GM23338 (cell line): ENCODE measurements around the gene TSHZ2. TPM values are rescaled to one million over a fixed set of nuclear protein-coding genes. Genes with fewer than 3 reads are reported as not detected.
"Not testable (repeated sequence)": the region's sequence is repeated elsewhere in the genome, so short reads cannot be mapped to it uniquely, and the experiment has no call there.

ENCODE experiments used
- ATAC-seq: fragments of 200-7000 bp; cut with Tn5 transposase; 3 replicates; pipeline ENCODE4 v1.9.1; 2020
- DNase-seq: peaks from one replicate; pipeline ENCODE4 v3.0.0-alpha.2; 2015; ENCODE audit warnings: low spot score
- H2AFZ ChIP-seq: fragments of 200-600 bp; sonication (generic); 2 replicates; pipeline ENCODE4 v1.8.0; 2016; ENCODE audit warnings: antibody characterized with exemption, mild to moderate bottlenecking, moderate library complexity
- H3F3A ChIP-seq: fragments of 200-600 bp; sonication (generic); replicated peaks from 2 replicates; pipeline ENCODE4 v1.8.0; 2017; ENCODE audit warnings: antibody characterized with exemption, mixed run types, low read depth
- H3K27ac ChIP-seq: fragments of 200-600 bp; sonication (generic); 2 replicates; pipeline ENCODE4 v1.6.1; 2016; ENCODE audit warnings: low read depth
- H3K27me3 ChIP-seq: fragments of 200-600 bp; sonication (generic); 2 replicates; pipeline ENCODE4 v1.8.0; 2016; ENCODE audit warnings: mild to moderate bottlenecking, mixed run types, moderate library complexity; ENCODE audit not compliant: insufficient read depth
- H3K36me3 ChIP-seq: fragments of 200-600 bp; sonication (generic); 2 replicates; pipeline ENCODE4 v1.8.0; 2016; ENCODE audit warnings: mild to moderate bottlenecking; ENCODE audit not compliant: insufficient read depth
- H3K4me1 ChIP-seq: fragments of 200-600 bp; sonication (generic); 2 replicates; pipeline ENCODE4 v1.8.0; 2016; ENCODE audit warnings: mild to moderate bottlenecking, moderate library complexity; ENCODE audit not compliant: insufficient read depth
- H3K4me2 ChIP-seq: fragments of 200-600 bp; sonication (generic); 2 replicates; pipeline ENCODE4 v1.7.1; 2017; ENCODE audit warnings: mixed run types
- H3K4me3 ChIP-seq: fragments of 200-600 bp; sonication (generic); 2 replicates; pipeline ENCODE4 v1.6.1; 2016; ENCODE audit warnings: mixed run types
- H3K79me2 ChIP-seq: fragments of 200-600 bp; sonication (generic); replicated peaks from 2 replicates; pipeline ENCODE4 v1.8.0; 2017; ENCODE audit warnings: mild to moderate bottlenecking; ENCODE audit not compliant: insufficient read depth
- H3K9me2 ChIP-seq: fragments of 200-600 bp; sonication (generic); 2 replicates; pipeline ENCODE4 v1.8.0; 2017; ENCODE audit not compliant: insufficient read depth
- H4K20me1 ChIP-seq: fragments of 200-600 bp; sonication (generic); replicated peaks from 2 replicates; pipeline ENCODE4 v1.8.0; 2017; ENCODE audit warnings: mild to moderate bottlenecking; ENCODE audit not compliant: insufficient read depth
- H3K27ac Mint-ChIP-seq: 2 replicates; pipeline ENCODE4 v1.8.0; 2020; ENCODE audit warnings: inconsistent platforms, mild to moderate bottlenecking, moderate library complexity, mixed read lengths
- H3K27me3 Mint-ChIP-seq: 3 replicates; pipeline ENCODE4 v1.8.0; 2022; ENCODE audit warnings: low read depth, mild to moderate bottlenecking, moderate library complexity, mixed read lengths, inconsistent platforms; ENCODE audit not compliant: insufficient read depth, poor library complexity
- H3K36me3 Mint-ChIP-seq: 3 replicates; pipeline ENCODE4 v1.8.0; 2021; ENCODE audit warnings: low read depth, mild to moderate bottlenecking, inconsistent platforms, moderate library complexity, mixed read lengths
- H3K4me1 Mint-ChIP-seq: 3 replicates; pipeline ENCODE4 v1.8.0; 2020; ENCODE audit warnings: mild to moderate bottlenecking, inconsistent platforms, mixed read lengths
- H3K4me3 Mint-ChIP-seq: 3 replicates; pipeline ENCODE4 v1.8.0; 2021; ENCODE audit warnings: moderate library complexity, mild to moderate bottlenecking, inconsistent platforms, mixed read lengths
- H3K9me3 Mint-ChIP-seq: 3 replicates; pipeline ENCODE4 v1.8.0; 2020; ENCODE audit warnings: moderate library complexity, mild to moderate bottlenecking, inconsistent platforms, mixed read lengths
- CREB1 ChIP-seq: fragments of 250-450 bp; sonication (Bioruptor Pico); IDR thresholded peaks from 2 replicates; pipeline ENCODE4 v1.5.0; 2020; ENCODE audit warnings: low read depth, mild to moderate bottlenecking, moderate library complexity
- EZH2 ChIP-seq: fragments of 200-600 bp; sonication (generic); IDR thresholded peaks from one replicate; pipeline ENCODE4 v1.8.0; 2017; ENCODE audit warnings: antibody characterized with exemption, mild to moderate bottlenecking, low read depth; ENCODE audit not compliant: unreplicated experiment
- EZH2phosphoT487 ChIP-seq: fragments of 200-600 bp; sonication (generic); IDR thresholded peaks from one replicate; pipeline ENCODE4 v1.8.1; 2018; ENCODE audit warnings: antibody characterized with exemption; ENCODE audit not compliant: unreplicated experiment
- JUNB ChIP-seq: IDR thresholded peaks from one replicate; pipeline ENCODE4 v1.6.1; 2016; ENCODE audit warnings: antibody characterized with exemption; ENCODE audit not compliant: unreplicated experiment
- NANOG ChIP-seq: IDR thresholded peaks from 2 replicates; pipeline ENCODE4 v1.6.1; 2016; ENCODE audit warnings: antibody characterized with exemption, borderline replicate concordance
- POLR2AphosphoS5 ChIP-seq: IDR thresholded peaks from 2 replicates; pipeline ENCODE4 v1.6.1; 2016; ENCODE audit warnings: antibody characterized with exemption, low read depth
- REST ChIP-seq: IDR thresholded peaks from one replicate; pipeline ENCODE4 v1.6.1; 2018; ENCODE audit warnings: antibody characterized with exemption; ENCODE audit not compliant: unreplicated experiment
- STAT1 ChIP-seq: IDR thresholded peaks from one replicate; pipeline ENCODE4 v1.6.1; 2016; ENCODE audit warnings: antibody characterized with exemption; ENCODE audit not compliant: unreplicated experiment
- ZNF114 ChIP-seq: fragments of 250-450 bp; sonication (Bioruptor Pico); IDR thresholded peaks from 2 replicates; pipeline ENCODE4 v1.5.0; 2020; ENCODE audit warnings: mild to moderate bottlenecking, moderate library complexity
- ZNF331 ChIP-seq: fragments of 250-450 bp; sonication (Bioruptor Pico); IDR thresholded peaks from 2 replicates; pipeline ENCODE4 v1.5.0; 2020; ENCODE audit warnings: low read depth, mild to moderate bottlenecking, moderate library complexity
- ZNF462 ChIP-seq: fragments of 250-450 bp; sonication (Bioruptor Pico); IDR thresholded peaks from 2 replicates; pipeline ENCODE4 v1.5.0; 2020; ENCODE audit warnings: mild to moderate bottlenecking, moderate library complexity
- polyA plus RNA-seq: library from polyadenylated mRNA; unstranded; fragments of >200 nt; fragmentation: Nextera tagmentation; extraction: Ambion mirVana; gene quantifications from 2 replicates; pipeline ENCODE4 v1.2.1, GENCODE V29; 2016
- total RNA-seq: library from RNA; depleted of rRNA; stranded (reverse); fragments of >200 nt; shearing (Covaris generic); gene quantifications from 2 replicates; pipeline ENCODE4 v1.2.3, GENCODE V29; 2014

Gene TSHZ2
- total and polyA plus RNA-seq, 2 experiments from 2014 or later = 0.49 to 1.3 TPM

DNA sequence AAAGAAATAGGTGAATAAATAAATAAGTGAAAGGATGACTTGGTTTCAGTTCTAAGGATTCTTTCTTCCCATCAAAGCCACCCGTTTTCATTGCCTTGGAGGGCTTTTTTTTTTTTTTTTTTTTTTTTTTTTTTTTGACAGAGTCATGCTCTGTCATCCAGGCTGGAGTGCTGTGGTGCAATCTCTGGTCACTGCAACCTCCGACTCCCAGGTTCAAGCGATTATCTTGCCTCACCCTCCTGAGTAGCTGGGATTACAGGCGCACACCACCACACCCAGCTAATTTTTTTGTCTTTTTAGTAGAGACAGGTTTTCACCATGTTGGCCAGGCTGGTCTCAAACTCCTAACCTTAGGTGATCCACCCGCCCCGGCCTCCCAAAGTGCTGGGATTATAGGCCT lies 351.3 kb downstream of the TSHZ2 start:
- H3K4me3 ChIP-seq, ATAC-seq, H3K4me3 Mint-ChIP-seq, H2AFZ ChIP-seq, H4K20me1 ChIP-seq, H3K36me3 ChIP-seq, H3K27ac ChIP-seq, H3K4me1 Mint-ChIP-seq, H3K79me2 ChIP-seq, H3K27me3 ChIP-seq, H3K4me2 ChIP-seq, H3F3A ChIP-seq, DNase-seq, H3K36me3 Mint-ChIP-seq, H3K27me3 Mint-ChIP-seq, H3K9me3 Mint-ChIP-seq, H3K4me1 ChIP-seq, H3K27ac Mint-ChIP-seq: not testable (repeated sequence)
- H3K9me2 ChIP-seq = 0 out of 2 replicates have a peak, but pooled peaks cover 10% of the 10 kb centered on the region

- no peak overlapping the region for H3K4me3 Mint-ChIP-seq
- no peaks in the 10 kb centered on the region; the same call in 2 of the 3 replicates for H3K9me3 Mint-ChIP-seq
- H3K4me3 ChIP-seq = no peak overlapping the region
- H3K27me3 Mint-ChIP-seq = peaks cover 3% of the 10 kb centered on the region
- no peaks in the 10 kb centered on the region for H3K79me2 ChIP-seq
- no peak overlapping the region for H2AFZ ChIP-seq
- TF ChIP-seq POLR2AphosphoS5 = no peak
- TF ChIP-seq REST = no peak
- TF ChIP-seq CREB1 (CRISPR knock-in tag) = no peak
- no peak for TF ChIP-seq ZNF462 (CRISPR knock-in tag)
- no peak for TF ChIP-seq JUNB
- no peak for TF ChIP-seq NANOG
- TF ChIP-seq EZH2 = no peak
- TF ChIP-seq ZNF331 = no peak
- no peak for TF ChIP-seq STAT1
- TF ChIP-seq ZNF114 (CRISPR knock-in tag) = no peak
- TF ChIP-seq EZH2phosphoT487 = no peak
- H3K27ac Mint-ChIP-seq = no peak overlapping the region
- no peaks in the 10 kb centered on the region for H3K36me3 Mint-ChIP-seq
- peaks cover 7% of the 10 kb centered on the region for H3K4me1 Mint-ChIP-seq
- no peaks in the 10 kb centered on the region for H3K27me3 ChIP-seq
- no peaks in the 10 kb centered on the region for H4K20me1 ChIP-seq
- DNase-seq = no peak
- ATAC-seq = no peak
- H3K27ac ChIP-seq = no peak overlapping the region
- H3K9me2 ChIP-seq = 0 out of 2 replicates have a peak, but pooled peaks cover 10% of the 10 kb centered on the region
- H3F3A ChIP-seq = no peaks in the 10 kb centered on the region
- H3K36me3 ChIP-seq = no peaks in the 10 kb centered on the region; the same call in 1 of the 2 replicates
- no peak overlapping the region for H3K4me2 ChIP-seq
- H3K4me1 ChIP-seq = peaks cover 17% of the 10 kb centered on the region; the same call in 1 of the 2 replicates
These were observed 352.7 kb downstream of the TSHZ2 start for GRCh38 chr20:53324816-53325215.
